Astrocyte (in vitro differentiated cells and primary cell): Measurements from ENCODE around the gene HNRNPC.
"Not testable (repeated sequence)": the region's sequence is repeated elsewhere in the genome, so short reads cannot be mapped to it uniquely, and the experiment has no call there.

Experiments used
- EZH2 ChIP-seq: IDR thresholded peaks from 2 replicates; pipeline ENCODE4 v1.6.1; 2012; ENCODE audit warnings: mild to moderate bottlenecking, low read length, inconsistent platforms; ENCODE audit not compliant: insufficient read depth
- TF ChIP-seq, protein P1 (sequence below): IDR thresholded peaks from 2 replicates; pipeline ENCODE4 v1.5.1; 2011; ENCODE audit warnings: low read depth, mild to moderate bottlenecking, inconsistent platforms, low read length, moderate library complexity; ENCODE audit not compliant: insufficient read depth

DNA sequence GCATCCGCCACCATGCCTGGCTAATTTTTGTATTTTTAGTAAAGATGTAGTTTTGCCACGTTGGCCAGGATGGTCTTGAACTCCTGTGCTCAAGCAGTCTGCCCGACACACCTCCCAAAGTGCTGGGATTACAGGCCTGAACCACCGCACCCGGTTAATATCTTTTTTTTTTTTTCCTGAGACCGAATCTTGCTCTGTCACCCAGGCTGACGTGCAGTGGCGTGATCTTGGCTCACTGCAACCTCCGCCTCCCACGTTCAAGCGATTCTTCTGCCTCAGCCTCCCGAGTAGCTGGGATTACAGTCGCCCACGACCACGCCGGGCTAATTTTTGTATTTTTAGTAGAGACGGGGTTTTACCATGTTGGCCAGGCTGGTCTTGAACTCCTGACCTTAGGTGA, 3.4 kb upstream of the HNRNPC start:
- not testable (repeated sequence) for TF ChIP-seq EZH2
- TF ChIP-seq, protein P1, sequence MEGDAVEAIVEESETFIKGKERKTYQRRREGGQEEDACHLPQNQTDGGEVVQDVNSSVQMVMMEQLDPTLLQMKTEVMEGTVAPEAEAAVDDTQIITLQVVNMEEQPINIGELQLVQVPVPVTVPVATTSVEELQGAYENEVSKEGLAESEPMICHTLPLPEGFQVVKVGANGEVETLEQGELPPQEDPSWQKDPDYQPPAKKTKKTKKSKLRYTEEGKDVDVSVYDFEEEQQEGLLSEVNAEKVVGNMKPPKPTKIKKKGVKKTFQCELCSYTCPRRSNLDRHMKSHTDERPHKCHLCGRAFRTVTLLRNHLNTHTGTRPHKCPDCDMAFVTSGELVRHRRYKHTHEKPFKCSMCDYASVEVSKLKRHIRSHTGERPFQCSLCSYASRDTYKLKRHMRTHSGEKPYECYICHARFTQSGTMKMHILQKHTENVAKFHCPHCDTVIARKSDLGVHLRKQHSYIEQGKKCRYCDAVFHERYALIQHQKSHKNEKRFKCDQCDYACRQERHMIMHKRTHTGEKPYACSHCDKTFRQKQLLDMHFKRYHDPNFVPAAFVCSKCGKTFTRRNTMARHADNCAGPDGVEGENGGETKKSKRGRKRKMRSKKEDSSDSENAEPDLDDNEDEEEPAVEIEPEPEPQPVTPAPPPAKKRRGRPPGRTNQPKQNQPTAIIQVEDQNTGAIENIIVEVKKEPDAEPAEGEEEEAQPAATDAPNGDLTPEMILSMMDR, result not testable (repeated sequence)
